NT2/D1 (cell line): ENCODE results near the gene FOXB1.

Experiments
- SUZ12 ChIP-seq: IDR thresholded peaks from 2 replicates; pipeline ENCODE4 v1.6.1; 2011; ENCODE audit not compliant: insufficient read length, insufficient read depth; ENCODE audit errors: extremely low read depth
- YY1 ChIP-seq: IDR thresholded peaks from 2 replicates; pipeline ENCODE4 v1.6.1; 2011; ENCODE audit not compliant: insufficient read length, insufficient read depth

DNA sequence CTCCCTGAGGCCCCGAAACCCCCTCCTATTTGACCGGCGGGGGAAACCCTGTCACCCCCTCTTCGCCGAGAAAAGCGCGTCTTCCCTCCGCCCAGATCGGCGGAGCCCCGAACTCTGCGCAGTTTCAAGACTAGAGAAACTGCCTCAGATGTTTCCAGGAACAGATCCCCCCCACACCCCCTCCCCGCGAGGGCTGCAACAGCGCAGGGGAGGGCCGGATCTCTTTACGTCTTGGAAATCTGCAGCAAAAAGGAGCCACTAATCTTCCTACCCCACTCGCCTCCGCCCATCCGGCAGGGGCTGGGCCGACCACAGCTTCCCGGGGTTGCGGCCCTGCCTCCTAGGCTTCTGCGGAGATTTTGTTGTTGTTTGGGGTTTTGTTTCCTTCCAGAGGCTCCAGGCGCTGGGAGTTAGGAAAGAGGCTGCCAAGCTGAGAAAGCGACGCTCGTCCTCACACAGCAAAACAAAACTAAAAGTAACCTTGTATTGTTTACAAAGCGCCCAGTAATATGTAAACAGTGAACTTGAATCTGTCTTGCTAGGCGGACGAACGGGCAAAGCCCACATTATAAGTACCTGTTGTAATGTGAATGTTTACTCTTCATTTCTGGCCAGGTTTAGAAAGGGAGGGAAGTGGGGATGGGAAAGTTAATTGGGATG lies 2.2 kb downstream of the FOXB1 start:
- TF ChIP-seq YY1 (no peak), SUZ12 (no peak)
